Activated naive CD4-positive, alpha-beta T cell treated with anti-CD3 and anti-CD28 coated beads for 36 hours (primary cell): ENCODE results near the gene RABAC1. TPM values are rescaled to one million over a fixed set of nuclear protein-coding genes. Genes with fewer than 3 reads are reported as not detected.
"Not testable (repeated sequence)": the region's sequence is repeated elsewhere in the genome, so short reads cannot be mapped to it uniquely, and the experiment has no call there.

ENCODE experiments used
- CTCF ChIA-PET: fragments of 350-600 bp; sonication (Branson Sonifier 250); formaldehyde crosslinking; loops from one replicate; lab custom pipeline; 2021; ENCODE audit warnings: antibody characterized with exemption; lab: Charles Lee
- DNase-seq: peaks from one replicate; pipeline ENCODE4 v3.0.0-alpha.2; 2020
- H3K27ac Mint-ChIP-seq: one replicate; pipeline ENCODE4 v1.8.0; 2021; ENCODE audit warnings: mild to moderate bottlenecking, mixed read lengths
- H3K27me3 Mint-ChIP-seq: one replicate; pipeline ENCODE4 v1.8.0; 2021; ENCODE audit warnings: low read depth, mixed read lengths
- H3K36me3 Mint-ChIP-seq: one replicate; pipeline ENCODE4 v1.8.0; 2021; ENCODE audit warnings: low read depth, mixed read lengths
- H3K4me1 Mint-ChIP-seq: one replicate; pipeline ENCODE4 v1.8.0; 2021; ENCODE audit warnings: low read depth, mixed read lengths
- H3K4me3 Mint-ChIP-seq: one replicate; pipeline ENCODE4 v1.8.0; 2021; ENCODE audit warnings: mild to moderate bottlenecking, moderate library complexity, mixed read lengths
- H3K9me3 Mint-ChIP-seq: one replicate; pipeline ENCODE4 v1.8.0; 2021; ENCODE audit warnings: mixed read lengths
- intact Hi-C: fragments of 100-400 bp; cut with micrococcal nuclease; formaldehyde crosslinking; loops from one replicate; pipeline ENCODE4 v1.15.1; 2023
- total RNA-seq, 2 experiments: library from RNA; stranded (reverse); gene quantifications; one replicate each; pipeline ENCODE4 v1.2.3, GENCODE V29; 2021

The RABAC1 gene
- total RNA-seq, 2 experiments from 2014 or later = 32.8 TPM

- Mint-ChIP-seq H3K27me3 (peaks cover 53% of the 10 kb centered on the region), H3K36me3 (no peaks in the 10 kb centered on the region), H3K9me3 (no peaks in the 10 kb centered on the region), H3K4me1 (peaks cover 27% of the 10 kb centered on the region), H3K27ac (no peak overlapping the region), H3K4me3 (no peak overlapping the region)
- intact Hi-C loops = loop anchor here (5.0 kb wide), 1 partner anchor 36 kb away; no protein-coding TSS in a partner anchor
- CTCF ChIA-PET = interaction anchor here (0.6 to 2.3 kb wide), 4 partner anchors 39 to 243 kb away, joined by 3 to 6 read pairs (median 4); no protein-coding TSS in a partner anchor
- DNase-seq = no peak
Observed at GRCh38 chr19:41995959-41996797, 37.1 kb upstream of the RABAC1 start.

DNA sequence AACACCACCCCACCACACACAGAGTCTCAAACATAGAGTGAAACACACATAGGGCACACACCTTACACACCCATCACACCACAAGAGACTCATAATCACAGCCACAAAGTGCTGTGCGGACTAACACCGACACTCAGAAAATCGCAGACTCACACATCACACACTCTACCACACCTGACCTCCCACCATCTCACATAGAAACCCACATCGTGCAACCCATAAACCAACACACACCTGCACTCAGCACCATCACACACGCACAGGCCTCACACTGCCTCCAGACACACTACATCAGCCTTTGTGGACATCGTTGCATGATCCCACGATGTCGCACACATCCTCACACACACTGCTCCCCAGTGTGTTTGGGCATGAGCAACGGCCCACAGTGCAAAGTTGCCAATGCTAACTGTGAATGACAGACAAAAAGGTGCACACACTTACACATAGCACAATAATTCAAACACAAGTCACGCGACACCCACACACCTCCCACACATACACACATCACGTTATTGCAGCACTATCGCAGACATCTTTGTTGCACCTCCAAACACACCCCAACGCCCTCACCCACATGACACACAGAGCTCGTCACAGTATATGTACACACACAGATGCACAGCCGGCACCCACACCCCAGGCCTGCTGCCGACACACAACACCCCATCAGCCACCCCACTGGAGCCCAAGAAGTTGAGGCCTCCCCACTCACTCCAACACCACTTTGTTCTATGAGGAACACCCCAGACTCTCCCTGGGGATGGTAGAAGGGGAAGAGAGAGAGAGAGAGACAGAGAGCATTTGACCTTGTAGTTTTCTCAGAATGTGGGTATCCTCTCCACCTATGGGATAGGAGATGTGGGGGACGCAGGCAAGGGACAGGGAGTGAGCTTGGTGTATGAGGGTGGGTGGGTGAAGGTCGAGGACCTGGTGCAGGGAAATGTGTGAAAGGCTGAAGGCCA is 36.2 kb upstream of the RABAC1 start:
- no peak overlapping the region for H3K4me3 Mint-ChIP-seq
- intact Hi-C loops = loop anchor here (5.0 kb wide), 1 partner anchor 37 kb away; no protein-coding TSS in a partner anchor
- CTCF ChIA-PET = interaction anchor here (1.0 to 2.3 kb wide), 2 partner anchors 40 to 242 kb away, joined by 4 to 6 read pairs; no protein-coding TSS in a partner anchor
- peaks cover 27% of the 10 kb centered on the region for H3K4me1 Mint-ChIP-seq
- no peaks in the 10 kb centered on the region for H3K9me3 Mint-ChIP-seq
- no peaks in the 10 kb centered on the region for H3K36me3 Mint-ChIP-seq
- no peak overlapping the region for H3K27ac Mint-ChIP-seq
- peaks cover 45% of the 10 kb centered on the region for H3K27me3 Mint-ChIP-seq
- no peak for DNase-seq

DNA sequence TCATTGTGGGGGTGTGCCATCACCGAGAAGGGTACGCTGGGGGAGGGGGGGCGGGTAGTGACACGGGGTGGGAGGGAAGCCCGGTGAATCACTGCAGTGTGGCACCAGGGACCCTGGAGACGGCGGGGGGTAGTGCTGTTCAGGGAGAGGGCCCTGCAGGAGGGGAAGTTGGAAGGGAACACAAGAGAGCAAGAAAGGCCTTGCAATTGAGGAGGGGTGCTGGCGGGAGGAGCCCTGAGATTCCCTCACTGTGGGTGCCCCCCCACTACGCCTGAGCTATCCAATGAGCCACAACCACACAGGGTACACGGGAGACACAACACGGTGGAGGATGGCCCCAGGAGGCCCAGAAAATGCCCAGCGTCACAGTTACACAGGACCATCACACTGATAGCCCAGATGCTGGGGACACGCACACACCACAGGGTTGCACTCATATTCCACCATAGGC is 35.4 kb upstream of the RABAC1 start:
- Mint-ChIP-seq H3K36me3 (no peaks in the 10 kb centered on the region), H3K9me3 (no peaks in the 10 kb centered on the region), H3K27ac (no peak overlapping the region), H3K4me3 (no peak overlapping the region), H3K27me3 (peaks cover 38% of the 10 kb centered on the region), H3K4me1 (peaks cover 27% of the 10 kb centered on the region)
- DNase-seq = no peak
- CTCF ChIA-PET = no interaction called here
- intact Hi-C loops = no loop called here

DNA sequence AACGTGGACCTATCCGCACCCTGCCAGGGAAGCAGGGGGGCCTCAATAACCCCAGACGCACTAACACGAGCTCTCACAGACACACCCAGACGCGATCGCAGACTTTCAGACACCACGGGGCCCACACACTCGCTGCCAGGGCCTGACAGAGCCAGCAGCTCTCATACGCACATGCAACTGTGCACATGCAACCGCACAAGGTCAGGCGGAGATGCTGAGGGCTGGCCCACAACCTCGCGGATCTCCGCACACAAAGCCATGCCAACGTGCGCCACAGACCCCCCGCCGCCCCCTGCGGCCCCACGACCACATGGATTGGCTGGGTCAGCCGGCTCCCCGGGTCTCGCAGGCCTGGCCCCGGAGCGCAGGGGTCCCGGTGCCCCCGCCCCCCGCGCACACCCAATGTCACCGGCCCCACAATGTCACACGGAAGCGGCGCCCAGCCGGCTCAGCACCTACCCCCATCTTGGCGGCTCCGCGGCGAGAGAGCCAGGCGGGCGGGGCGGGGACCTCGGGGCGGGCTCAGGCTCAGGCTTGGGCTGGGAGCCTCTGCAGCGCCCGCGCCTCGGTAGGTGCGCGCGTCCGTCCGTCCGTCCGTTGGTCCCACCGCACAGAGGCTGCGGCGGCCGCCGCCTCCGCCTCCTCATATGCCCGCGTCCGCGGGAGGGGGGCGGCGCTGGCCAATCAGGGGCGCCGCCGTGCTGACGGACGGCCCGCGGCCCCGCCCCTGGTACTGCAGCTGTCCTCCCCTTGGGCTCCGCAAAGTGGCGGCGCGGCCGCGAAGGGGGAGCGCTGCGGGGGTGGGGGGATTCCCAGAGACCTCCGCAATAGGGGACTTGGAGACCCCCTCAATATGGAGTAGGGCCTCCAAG is 34.7 kb upstream of the RABAC1 start, which contains the start of gene ATP1A3:
ATP1A3 (minus strand) TSS at position 619 of the 872 bp plus-strand sequence; CDS start at position 465, 154 bp downstream.
- CTCF ChIA-PET = interaction anchor here (0.9 kb wide), 1 partner anchor 41 kb away, joined by 3 read pairs; no protein-coding TSS in a partner anchor

DNA sequence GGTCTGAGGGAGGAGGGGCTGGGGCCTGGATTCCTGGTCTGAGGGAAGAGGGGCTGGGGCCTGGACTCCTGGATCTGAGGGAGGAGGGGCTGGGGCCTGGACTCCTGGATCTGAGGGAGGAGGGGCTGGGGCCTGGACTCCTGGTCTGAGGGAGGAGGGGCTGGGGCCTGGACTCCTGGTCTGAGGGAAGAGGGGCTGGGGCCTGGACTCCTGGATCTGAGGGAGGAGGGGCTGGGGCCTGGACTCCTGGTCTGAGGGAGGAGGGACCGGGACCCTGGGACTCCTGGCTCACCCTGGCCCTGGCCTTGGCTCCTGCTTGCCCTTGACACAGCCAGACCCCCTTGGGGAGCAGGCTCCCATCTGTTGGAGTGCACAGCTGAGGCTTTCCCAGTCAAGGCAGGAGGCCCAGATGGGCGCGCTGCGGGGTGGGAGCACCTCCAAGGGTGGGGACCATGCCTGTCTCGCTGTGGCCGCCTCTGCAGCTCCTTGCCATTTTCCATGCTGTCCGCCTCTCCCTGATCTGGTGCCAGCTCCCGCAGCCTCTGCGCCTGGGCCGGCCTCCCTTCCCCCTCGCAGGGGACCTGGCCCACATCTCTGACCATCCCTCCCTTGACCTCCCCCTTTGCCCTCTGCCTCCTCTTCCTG is 32.9 kb upstream of the RABAC1 start:
- H3K27ac Mint-ChIP-seq, H3K9me3 Mint-ChIP-seq, intact Hi-C loops, H3K36me3 Mint-ChIP-seq, H3K4me3 Mint-ChIP-seq, CTCF ChIA-PET, DNase-seq: not testable (repeated sequence)
- Mint-ChIP-seq H3K27me3 (peaks cover 26% of the 10 kb centered on the region), H3K4me1 (peaks cover 15% of the 10 kb centered on the region)

More for the DNA sequence above, 34.7 kb upstream of the RABAC1 start, which contains the start of gene ATP1A3:
- no peaks in the 10 kb centered on the region for H3K9me3 Mint-ChIP-seq
- H3K4me1 Mint-ChIP-seq = peaks cover 23% of the 10 kb centered on the region
- intact Hi-C loops = no loop called here
- peak within 1 kb of the TSS; percentile 57 for H3K4me3 Mint-ChIP-seq
- H3K27me3 Mint-ChIP-seq = peaks cover 34% of the 10 kb centered on the region
- DNase-seq = peak; percentile 40
- H3K27ac Mint-ChIP-seq = no peak within 1 kb of the TSS
- no peaks in the 10 kb centered on the region for H3K36me3 Mint-ChIP-seq

DNA sequence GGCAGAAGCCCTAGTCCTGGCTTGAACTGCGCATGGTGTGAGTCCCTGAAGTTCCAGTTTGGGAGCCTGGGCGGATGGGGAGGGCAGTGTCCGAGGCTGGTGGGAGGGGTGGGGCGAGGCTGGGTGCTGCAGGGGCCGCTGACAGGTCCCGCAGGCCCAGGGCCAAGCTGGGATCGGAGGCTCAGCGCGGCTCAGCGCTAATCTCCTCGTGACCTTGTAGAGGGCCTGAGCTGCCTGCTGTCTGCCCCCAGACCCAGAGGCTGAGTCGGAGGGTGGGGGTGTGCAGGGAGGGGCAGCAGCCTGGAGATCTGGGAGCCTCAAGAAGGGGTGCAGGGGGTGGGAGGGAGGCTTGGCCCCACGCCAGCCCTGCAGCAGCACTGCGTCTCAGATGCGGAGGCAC is 31.9 kb upstream of the RABAC1 start:
- intact Hi-C loops = no loop called here
- Mint-ChIP-seq H3K9me3 (no peaks in the 10 kb centered on the region), H3K27me3 (peaks cover 15% of the 10 kb centered on the region), H3K4me3 (no peak overlapping the region), H3K27ac (no peak overlapping the region), H3K36me3 (no peaks in the 10 kb centered on the region), H3K4me1 (peaks cover 10% of the 10 kb centered on the region)
- DNase-seq = no peak
- CTCF ChIA-PET = no interaction called here

- H3K36me3 Mint-ChIP-seq = no peaks in the 10 kb centered on the region
- H3K9me3 Mint-ChIP-seq = no peaks in the 10 kb centered on the region
- H3K27ac Mint-ChIP-seq = no peak overlapping the region
- no peak overlapping the region for H3K4me3 Mint-ChIP-seq
- CTCF ChIA-PET = no interaction called here
- intact Hi-C loops = no loop called here
- no peak for DNase-seq
- peaks cover 11% of the 10 kb centered on the region for H3K27me3 Mint-ChIP-seq
- peaks cover 10% of the 10 kb centered on the region for H3K4me1 Mint-ChIP-seq
Observed at GRCh38 chr19:41990615-41991014, 31.5 kb upstream of the RABAC1 start.

GRCh38 chr19:41990028-41990427 is 30.9 kb upstream of the RABAC1 start:
- Mint-ChIP-seq H3K36me3 (no peaks in the 10 kb centered on the region), H3K4me3 (no peak overlapping the region), H3K27ac (no peak overlapping the region), H3K4me1 (peaks cover 7% of the 10 kb centered on the region), H3K27me3 (peaks cover 5% of the 10 kb centered on the region), H3K9me3 (no peaks in the 10 kb centered on the region)
- intact Hi-C loops = no loop called here
- DNase-seq = no peak
- CTCF ChIA-PET = no interaction called here

- H3K36me3 Mint-ChIP-seq = no peaks in the 10 kb centered on the region
- intact Hi-C loops = no loop called here
- CTCF ChIA-PET = interaction anchor here (0.6 to 1.1 kb wide), 3 partner anchors 10 to 236 kb away, joined by 3 to 5 read pairs (median 4); no protein-coding TSS in a partner anchor
Observed at GRCh38 chr19:41988947-41989346, 29.8 kb upstream of the RABAC1 start.

GRCh38 chr19:41987141-41987860 is 28.2 kb upstream of the RABAC1 start:
- DNase-seq = no peak
- intact Hi-C loops = no loop called here
- CTCF ChIA-PET = no interaction called here
- no peaks in the 10 kb centered on the region for H3K4me1 Mint-ChIP-seq
- H3K27ac Mint-ChIP-seq = no peak overlapping the region
- H3K9me3 Mint-ChIP-seq = no peaks in the 10 kb centered on the region
- H3K36me3 Mint-ChIP-seq = no peaks in the 10 kb centered on the region
- no peaks in the 10 kb centered on the region for H3K27me3 Mint-ChIP-seq
- no peak overlapping the region for H3K4me3 Mint-ChIP-seq

More at GRCh38 chr19:41988947-41989346, 29.8 kb upstream of the RABAC1 start:
- Mint-ChIP-seq H3K27me3 (peaks cover 3% of the 10 kb centered on the region), H3K9me3 (no peaks in the 10 kb centered on the region), H3K27ac (no peak overlapping the region), H3K4me3 (no peak overlapping the region), H3K4me1 (peaks cover 5% of the 10 kb centered on the region)
- DNase-seq = no peak
